HG03060 (cell line): Measurements from ENCODE around the gene SLC2A5.
"Not testable (repeated sequence)": the region's sequence is repeated elsewhere in the genome, so short reads cannot be mapped to it uniquely, and the experiment has no call there.

Source experiments
- ATAC-seq: cut with Tn5 transposase; IDR thresholded peaks from one replicate; pipeline ENCODE4 v1.9.1; 2021; ENCODE audit warnings: low read depth, moderate number of reproducible peaks; ENCODE audit not compliant: unreplicated experiment

The SLC2A5 gene

GRCh38 chr1:9010781-9011323, 58.6 kb downstream of the SLC2A5 start:
- no peak for ATAC-seq

GRCh38 chr1:9009438-9010370, 59.7 kb downstream of the SLC2A5 start:
- no peak for ATAC-seq

GRCh38 chr1:9008236-9008635, 61.2 kb downstream of the SLC2A5 start:
- no peak for ATAC-seq

GRCh38 chr1:9006956-9007615, 62.3 kb downstream of the SLC2A5 start:
- ATAC-seq, result no peak

- ATAC-seq, result no peak
Observed at GRCh38 chr1:9005395-9005708, 64.1 kb downstream of the SLC2A5 start.

GRCh38 chr1:9004700-9005394, 64.6 kb downstream of the SLC2A5 start:
- no peak for ATAC-seq

GRCh38 chr1:9004031-9004699, 65.3 kb downstream of the SLC2A5 start:
- ATAC-seq, result no peak

GRCh38 chr1:9002215-9002560, 67.2 kb downstream of the SLC2A5 start:
- ATAC-seq, result not testable (repeated sequence)

- not testable (repeated sequence) for ATAC-seq
Observed at GRCh38 chr1:9001534-9002214, 67.8 kb downstream of the SLC2A5 start.

GRCh38 chr1:8993962-8994675, 75.3 kb downstream of the SLC2A5 start:
- ATAC-seq, result not testable (repeated sequence)

GRCh38 chr1:8992936-8993687, 76.3 kb downstream of the SLC2A5 start:
- ATAC-seq, result no peak

- no peak for ATAC-seq
Observed at GRCh38 chr1:8989821-8990220, 79.6 kb downstream of the SLC2A5 start.

- no peak for ATAC-seq
Observed at GRCh38 chr1:8989061-8989460, 80.4 kb downstream of the SLC2A5 start.

- no peak for ATAC-seq
Observed at GRCh38 chr1:8988618-8988967, 80.8 kb downstream of the SLC2A5 start.

- no peak for ATAC-seq
Observed at GRCh38 chr1:8987881-8988617, 81.4 kb downstream of the SLC2A5 start.

- no peak for ATAC-seq
Observed at GRCh38 chr1:8986814-8987190, 82.6 kb downstream of the SLC2A5 start.

- no peak for ATAC-seq
Observed at GRCh38 chr1:8985915-8986813, 83.3 kb downstream of the SLC2A5 start.
